H9 (cell line): ENCODE results near the gene LGALS7B. TPM values are rescaled to one million over a fixed set of nuclear protein-coding genes. Genes with fewer than 3 reads are reported as not detected.

Experiments used
- DNase-seq: peaks from one replicate; pipeline ENCODE4 v3.0.0-alpha.2; 2017
- H2AFZ ChIP-seq: one replicate; pipeline ENCODE4 v1.6.1; 2013; ENCODE audit warnings: mild to moderate bottlenecking, low read length, control low read depth, moderate library complexity
- H2AK5ac ChIP-seq: 2 replicates; pipeline ENCODE4 v1.6.1; 2013; ENCODE audit warnings: low read length, control low read depth, mixed read lengths; ENCODE audit not compliant: insufficient read length
- H2BK120ac ChIP-seq: one replicate; pipeline ENCODE4 v1.6.1; 2013; ENCODE audit warnings: low read depth, mild to moderate bottlenecking, low read length, control low read depth, inconsistent platforms; ENCODE audit not compliant: poor library complexity, severe bottlenecking
- H2BK12ac ChIP-seq: 2 replicates; pipeline ENCODE4 v1.6.1; 2013; ENCODE audit warnings: low read length, control low read depth, mixed read lengths, low read depth; ENCODE audit not compliant: insufficient read length
- H2BK15ac ChIP-seq: 2 replicates; pipeline ENCODE4 v1.6.1; 2013; ENCODE audit warnings: low read depth, low read length, control low read depth
- H2BK20ac ChIP-seq: one replicate; pipeline ENCODE4 v1.6.1; 2013; ENCODE audit warnings: low read depth, mild to moderate bottlenecking, low read length, control low read depth, inconsistent platforms; ENCODE audit not compliant: poor library complexity, severe bottlenecking
- H2BK5ac ChIP-seq: 2 replicates; pipeline ENCODE4 v1.6.1; 2013; ENCODE audit warnings: low read length, control low read depth, mixed read lengths; ENCODE audit not compliant: insufficient read length
- H3K14ac ChIP-seq: 2 replicates; pipeline ENCODE4 v1.6.1; 2013; ENCODE audit warnings: low read length, control low read depth; ENCODE audit not compliant: insufficient read depth
- H3K18ac ChIP-seq: 2 replicates; pipeline ENCODE4 v1.6.1; 2013; ENCODE audit warnings: low read depth, mild to moderate bottlenecking, mixed read lengths, low read length, control low read depth; ENCODE audit not compliant: insufficient read length
- H3K23ac ChIP-seq: 2 replicates; pipeline ENCODE4 v1.6.1; 2013; ENCODE audit warnings: low read length, control low read depth, mixed read lengths, low read depth; ENCODE audit not compliant: insufficient read length
- H3K23me2 ChIP-seq: 2 replicates; pipeline ENCODE4 v1.6.1; 2013; ENCODE audit warnings: low read depth, mild to moderate bottlenecking, mixed read lengths, low read length, control low read depth; ENCODE audit not compliant: insufficient read length, poor library complexity, severe bottlenecking
- H3K27ac ChIP-seq: 2 replicates; pipeline ENCODE4 v1.5.1; 2013; ENCODE audit warnings: low read length, control low read depth, mixed read lengths, low read depth; ENCODE audit not compliant: insufficient read length
- H3K27me3 ChIP-seq: 2 replicates; pipeline ENCODE4 v1.6.1; 2013; ENCODE audit warnings: low read length, control low read depth, inconsistent platforms; ENCODE audit not compliant: insufficient read depth
- H3K4ac ChIP-seq: 2 replicates; pipeline ENCODE4 v1.6.1; 2013; ENCODE audit warnings: low read depth, mild to moderate bottlenecking, control low read depth, inconsistent platforms, low read length, moderate library complexity
- H3K4me1 ChIP-seq: 2 replicates; pipeline ENCODE4 v1.6.1; 2013; ENCODE audit warnings: low read length, control low read depth, inconsistent platforms; ENCODE audit not compliant: insufficient read depth
- H3K4me2 ChIP-seq: 2 replicates; pipeline ENCODE4 v1.6.1; 2013; ENCODE audit warnings: low read length, control low read depth, mixed read lengths; ENCODE audit not compliant: insufficient read length, insufficient read depth
- H3K56ac ChIP-seq: 2 replicates; pipeline ENCODE4 v1.6.1; 2013; ENCODE audit warnings: low read depth, mild to moderate bottlenecking, mixed read lengths, low read length, control low read depth; ENCODE audit not compliant: insufficient read length
- H3K79me1 ChIP-seq: 2 replicates; pipeline ENCODE4 v1.6.1; 2013; ENCODE audit warnings: low read depth, mild to moderate bottlenecking, moderate library complexity, low read length, control low read depth, inconsistent platforms; ENCODE audit not compliant: insufficient read depth, poor library complexity, severe bottlenecking
- H3K79me2 ChIP-seq: 2 replicates; pipeline ENCODE4 v1.6.1; 2013; ENCODE audit warnings: low read length, control low read depth, inconsistent platforms; ENCODE audit not compliant: insufficient read depth
- H3K9ac ChIP-seq: 2 replicates; pipeline ENCODE4 v1.6.1; 2013; ENCODE audit warnings: low read length, control low read depth, mixed read lengths; ENCODE audit not compliant: insufficient read length; ENCODE audit errors: extremely low read depth
- H3K9me3 ChIP-seq: one replicate; pipeline ENCODE4 v1.6.1; 2013; ENCODE audit warnings: low read depth, low read length, inconsistent platforms; ENCODE audit not compliant: control insufficient read depth
- H3T11ph ChIP-seq: one replicate; pipeline ENCODE4 v1.6.1; 2013; ENCODE audit warnings: mild to moderate bottlenecking, low read length, control low read depth, inconsistent platforms
- H4K20me1 ChIP-seq: one replicate; pipeline ENCODE4 v1.6.1; 2013; ENCODE audit not compliant: control insufficient read depth, insufficient read length, insufficient read depth
- H4K5ac ChIP-seq: 2 replicates; pipeline ENCODE4 v1.6.1; 2013; ENCODE audit warnings: low read depth, mild to moderate bottlenecking, mixed read lengths, low read length, control low read depth; ENCODE audit not compliant: insufficient read length
- H4K8ac ChIP-seq: replicated peaks from 2 replicates; pipeline ENCODE4 v1.6.1; 2013; ENCODE audit warnings: low read length, control low read depth, mixed read lengths, low read depth; ENCODE audit not compliant: insufficient read length
- H4K91ac ChIP-seq: 2 replicates; pipeline ENCODE4 v1.6.1; 2013; ENCODE audit warnings: low read depth, mild to moderate bottlenecking, moderate library complexity, mixed read lengths, low read length, control low read depth; ENCODE audit not compliant: insufficient read length
- H3K27ac Mint-ChIP-seq, 3 experiments: 2 replicates in 2 of 3; 3 replicates in 1 of 3; pipeline ENCODE4 v1.8.0; 2020 to 2021; ENCODE audit warnings: mixed read lengths in 3 of 3, mild to moderate bottlenecking in 1 of 3, moderate library complexity in 1 of 3
- H3K27me3 Mint-ChIP-seq: 2 replicates; pipeline ENCODE4 v1.8.0; 2021; ENCODE audit warnings: low read depth, mild to moderate bottlenecking, moderate library complexity, mixed read lengths
- H3K36me3 Mint-ChIP-seq, 3 experiments: 2 replicates in 2 of 3; 3 replicates in 1 of 3; pipeline ENCODE4 v1.8.0; 2020 to 2021; ENCODE audit warnings: low read depth in 3 of 3, mixed read lengths in 3 of 3; ENCODE audit not compliant: insufficient read depth in 1 of 3
- H3K4me1 Mint-ChIP-seq, 2 experiments: 2 replicates each; pipeline ENCODE4 v1.8.0; 2020; ENCODE audit warnings: mixed read lengths in 2 of 2
- H3K4me3 Mint-ChIP-seq, 2 experiments: 2 replicates in 1 of 2; 3 replicates in 1 of 2; pipeline ENCODE4 v1.8.0; 2020 to 2021; ENCODE audit warnings: mild to moderate bottlenecking in 2 of 2, mixed read lengths in 2 of 2, moderate library complexity in 1 of 2
- H3K9me3 Mint-ChIP-seq, 2 experiments: 2 replicates in 1 of 2; 3 replicates in 1 of 2; pipeline ENCODE4 v1.8.0; 2020; ENCODE audit warnings: mild to moderate bottlenecking in 2 of 2, mixed read lengths in 2 of 2, moderate library complexity in 1 of 2
- WGBS: extraction: QIAGEN DNeasy Blood & Tissue Kit; methylation state at CpG from one replicate; pipeline ENCODE4 v1.1.7; 2013; ENCODE audit warnings: missing lambda C conversion rate, low lambda C conversion rate, mixed read lengths; ENCODE audit not compliant: insufficient read length; ENCODE audit errors: extremely low coverage; 5-methylcytosine and 5-hydroxymethylcytosine counted together
- total RNA-seq: library from RNA; stranded (reverse); gene quantifications from 2 replicates; pipeline ENCODE4 v1.2.1, GENCODE V29; 2021
- TF ChIP-seq, protein P1 (sequence below): fragments of 200-600 bp; sonication (generic); conservative IDR thresholded peaks from 3 replicates; pipeline ENCODE4 v1.8.0; 2021; ENCODE audit warnings: antibody characterized with exemption, mild to moderate bottlenecking

Gene LGALS7B
- total RNA-seq, 1 experiment from 2014 or later: 0.90 TPM

DNA sequence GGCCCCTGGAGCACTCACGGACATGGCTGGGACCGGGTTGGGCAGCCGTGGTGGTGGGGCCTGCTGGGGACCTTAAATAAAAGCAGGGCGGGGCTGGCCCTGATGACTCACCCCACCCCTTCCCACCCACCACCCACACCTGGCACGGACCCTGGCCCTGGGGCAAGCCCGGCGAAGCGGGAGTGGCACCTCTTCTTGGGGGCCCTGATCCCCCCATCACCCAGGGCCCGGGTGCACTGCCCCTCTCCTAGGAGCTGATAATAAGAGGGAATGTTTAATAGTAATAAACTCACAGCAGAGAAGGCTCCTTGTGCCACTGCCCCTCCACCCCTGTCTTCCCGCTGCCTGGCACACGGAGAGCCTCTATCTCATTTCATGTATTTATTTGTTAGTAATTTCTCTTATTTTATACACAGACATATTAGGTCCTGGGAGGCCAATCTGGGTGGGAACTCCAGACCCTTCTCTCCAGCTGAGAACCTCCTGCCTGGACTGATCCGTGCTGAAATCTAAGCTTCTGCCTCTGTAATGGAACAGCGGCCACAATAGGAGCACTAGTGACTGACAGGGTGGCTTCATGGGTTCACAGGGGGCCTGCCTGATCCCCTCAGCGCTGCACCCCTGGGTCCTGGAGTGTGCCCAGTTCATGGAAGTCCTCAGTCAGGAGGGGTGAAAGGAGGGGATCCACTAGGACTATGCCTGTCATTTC is 15.4 kb upstream of the LGALS7B start, which contains the start of gene LGALS7:
Gene LGALS7 (minus strand): TSS at position 49 of the 709 bp plus-strand sequence. CDS start 25 bp downstream, at position 24.
- H3K27ac Mint-ChIP-seq: no peak within 1 kb of the TSS
- Histone ChIP-seq H3K27me3 (no peaks in the 10 kb centered on the region), H2BK20ac (no peak within 1 kb of the TSS), H3T11ph (no peak within 1 kb of the TSS), H3K79me2 (no peaks in the 10 kb centered on the region), H3K23ac (no peak within 1 kb of the TSS), H4K5ac (no peak within 1 kb of the TSS), H4K91ac (no peak within 1 kb of the TSS), H4K8ac (no peak within 1 kb of the TSS), H3K4me1 (peaks cover 4% of the 10 kb centered on the region; the same call in 1 of the 2 replicates), H3K14ac (no peak within 1 kb of the TSS), H2BK12ac (no peak within 1 kb of the TSS), H3K23me2 (peaks cover 4% of the 10 kb centered on the region), H3K18ac (no peak within 1 kb of the TSS), H3K9ac (no peak within 1 kb of the TSS), H3K9me3 (no peaks in the 10 kb centered on the region), H3K27ac (no peak within 1 kb of the TSS), H2AFZ (no peak within 1 kb of the TSS), H4K20me1 (no peaks in the 10 kb centered on the region), H2BK15ac (no peak within 1 kb of the TSS), H2AK5ac (no peak within 1 kb of the TSS), H3K4me2 (no peak within 1 kb of the TSS), H3K79me1 (no peaks in the 10 kb centered on the region), H2BK120ac (no peak within 1 kb of the TSS), H2BK5ac (no peak within 1 kb of the TSS), H3K4ac (no peak within 1 kb of the TSS), H3K56ac (no peak within 1 kb of the TSS)
- no peak for DNase-seq
- no peaks in the 10 kb centered on the region for H3K36me3 Mint-ChIP-seq
- H3K4me3 Mint-ChIP-seq: no peak within 1 kb of the TSS
- no peaks in the 10 kb centered on the region; a peak in 1 of 5 replicates for H3K9me3 Mint-ChIP-seq
- H3K4me1 Mint-ChIP-seq: peaks cover under 1 to 11% of the 10 kb centered on the region in 2 experiments; a peak in 2 of 4 replicates
- H3K27me3 Mint-ChIP-seq: peaks cover 10% of the 10 kb centered on the region; the same call in 1 of the 2 replicates
- TF ChIP-seq, protein P1, sequence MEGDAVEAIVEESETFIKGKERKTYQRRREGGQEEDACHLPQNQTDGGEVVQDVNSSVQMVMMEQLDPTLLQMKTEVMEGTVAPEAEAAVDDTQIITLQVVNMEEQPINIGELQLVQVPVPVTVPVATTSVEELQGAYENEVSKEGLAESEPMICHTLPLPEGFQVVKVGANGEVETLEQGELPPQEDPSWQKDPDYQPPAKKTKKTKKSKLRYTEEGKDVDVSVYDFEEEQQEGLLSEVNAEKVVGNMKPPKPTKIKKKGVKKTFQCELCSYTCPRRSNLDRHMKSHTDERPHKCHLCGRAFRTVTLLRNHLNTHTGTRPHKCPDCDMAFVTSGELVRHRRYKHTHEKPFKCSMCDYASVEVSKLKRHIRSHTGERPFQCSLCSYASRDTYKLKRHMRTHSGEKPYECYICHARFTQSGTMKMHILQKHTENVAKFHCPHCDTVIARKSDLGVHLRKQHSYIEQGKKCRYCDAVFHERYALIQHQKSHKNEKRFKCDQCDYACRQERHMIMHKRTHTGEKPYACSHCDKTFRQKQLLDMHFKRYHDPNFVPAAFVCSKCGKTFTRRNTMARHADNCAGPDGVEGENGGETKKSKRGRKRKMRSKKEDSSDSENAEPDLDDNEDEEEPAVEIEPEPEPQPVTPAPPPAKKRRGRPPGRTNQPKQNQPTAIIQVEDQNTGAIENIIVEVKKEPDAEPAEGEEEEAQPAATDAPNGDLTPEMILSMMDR: no peak
- WGBS: no CpG with 5 or more reads among the region's 14 CpGs
